ENCODE measurements around the gene ITPR3.

GRCh38 chr6:33623895-33624381, 2.8 kb downstream of the ITPR3 start:
- TF ChIP-seq CTCF (IDR thresholded peaks at IDR 0.05 in 2 of 3, conservative IDR thresholded peaks at IDR 0.05 in 1 of 3; ENCODE audit: borderline replicate concordance in 1 of 3, insufficient read depth in 1 of 3, low read depth in 2 of 3, low read length in 2 of 3) (no peak), SIN3A (IDR thresholded peaks at IDR 0.05; ENCODE audit: low read depth) (no peak), EZH2 (IDR thresholded peaks at IDR 0.05) (no peak), ZNF274 (IDR thresholded peaks at IDR 0.05; ENCODE audit: low read depth, low read length) (no peak), CBX3 (IDR thresholded peaks at IDR 0.05; ENCODE audit: low read depth) (no peak), POLR2AphosphoS5 (IDR thresholded peaks at IDR 0.05; ENCODE audit: low read depth, low read length) (no peak), ZBTB33 (IDR thresholded peaks at IDR 0.05; ENCODE audit: extremely low read depth, insufficient replicate concordance, low read length) (no peak), POLR2A (IDR thresholded peaks at IDR 0.05; ENCODE audit: borderline replicate concordance, extremely low read depth, insufficient read depth, insufficient read length) (no peak), MAX (IDR thresholded peaks at IDR 0.05) (no peak)
